Lung (tissue), 12 donors: Measurements from ENCODE around the gene HLA-DMA. TPM values are rescaled to one million over a fixed set of nuclear protein-coding genes. Genes with fewer than 3 reads are reported as not detected.

Experiments
- ATAC-seq: fragments of 200-7000 bp; cut with Tn5 transposase; one replicate; pipeline ENCODE4 v1.9.1; 2020; ENCODE audit warnings: moderate number of reproducible peaks; ENCODE audit not compliant: insufficient read depth, low FRiP score
- DNase-seq, 3 donors: peaks; one replicate each; pipeline ENCODE4 v3.0.0-alpha.2; 2013 to 2017
- H3K27ac ChIP-seq, 2 donors: one replicate each; pipeline ENCODE4 v1.5.1; 2013; ENCODE audit warnings: mild to moderate bottlenecking in 2 of 2, moderate library complexity in 2 of 2, control low read depth in 1 of 2, inconsistent platforms in 1 of 2, low read depth in 1 of 2, low read length in 1 of 2
- H3K27me3 ChIP-seq, 3 donors: one replicate each; pipeline ENCODE4 v1.5.1; 2013; ENCODE audit warnings: low read length in 2 of 3; ENCODE audit not compliant: control insufficient read depth in 3 of 3, insufficient read depth in 3 of 3
- H3K36me3 ChIP-seq, 4 donors: one replicate each; pipeline ENCODE4 v1.5.1; 2013; ENCODE audit warnings: low read length in 4 of 4, mild to moderate bottlenecking in 1 of 4, moderate library complexity in 1 of 4; ENCODE audit not compliant: control insufficient read depth in 4 of 4, insufficient read depth in 4 of 4
- H3K4me1 ChIP-seq, 5 donors: one replicate each; pipeline ENCODE4 v1.5.1; 2013; ENCODE audit warnings: low read length in 5 of 5, mild to moderate bottlenecking in 2 of 5, moderate library complexity in 1 of 5; ENCODE audit not compliant: control insufficient read depth in 5 of 5, insufficient read depth in 5 of 5
- H3K4me3 ChIP-seq: one replicate; pipeline ENCODE4 v1.5.1; 2013; ENCODE audit warnings: mild to moderate bottlenecking, control low read depth, moderate library complexity
- H3K9ac ChIP-seq, 2 donors: one replicate each; pipeline ENCODE4 v1.5.1; 2013; ENCODE audit warnings: low read length in 2 of 2, control low read depth in 1 of 2; ENCODE audit not compliant: insufficient read depth in 1 of 2
- H3K9me3 ChIP-seq, 4 donors: one replicate each; pipeline ENCODE4 v1.5.1; 2013; ENCODE audit warnings: low read length in 3 of 4, mild to moderate bottlenecking in 1 of 4, moderate library complexity in 1 of 4; ENCODE audit not compliant: control insufficient read depth in 4 of 4, insufficient read depth in 3 of 4
- WGBS, 2 donors: extraction: QIAGEN DNeasy Blood & Tissue Kit; methylation state at CpG; one replicate each; pipeline ENCODE4 v1.1.7; 2013; 5-methylcytosine and 5-hydroxymethylcytosine counted together
- polyA plus RNA-seq, 2 donors: library from polyadenylated mRNA; stranded (reverse); fragments of 200-250 nt; gene quantifications; one replicate each; pipeline ENCODE4 v1.2.1, GENCODE V29; 2013
- total RNA-seq, 2 donors: library from RNA; depleted of rRNA in 1 of 2; stranded (reverse); fragments of >200 nt in 1 of 2; gene quantifications; one replicate each; pipeline ENCODE4 v1.2.1, GENCODE V29; 2014 to 2021
- TF ChIP-seq, protein P1 (sequence below): IDR thresholded peaks from 2 replicates; pipeline ENCODE4 v1.5.1; 2012; ENCODE audit warnings: mild to moderate bottlenecking; ENCODE audit errors: control extremely low read depth, extremely low read depth
- donor health status: control.
- donor health status: control.
- donor health status: Bipolar disorder and iron deficiency.
- donor health status: healthy.
- donor health status: DM: yes; HTN: yes; CAD: no.

Gene HLA-DMA
- total and polyA plus RNA-seq, 4 donors: 76.8 to 240 (median 118) TPM

DNA sequence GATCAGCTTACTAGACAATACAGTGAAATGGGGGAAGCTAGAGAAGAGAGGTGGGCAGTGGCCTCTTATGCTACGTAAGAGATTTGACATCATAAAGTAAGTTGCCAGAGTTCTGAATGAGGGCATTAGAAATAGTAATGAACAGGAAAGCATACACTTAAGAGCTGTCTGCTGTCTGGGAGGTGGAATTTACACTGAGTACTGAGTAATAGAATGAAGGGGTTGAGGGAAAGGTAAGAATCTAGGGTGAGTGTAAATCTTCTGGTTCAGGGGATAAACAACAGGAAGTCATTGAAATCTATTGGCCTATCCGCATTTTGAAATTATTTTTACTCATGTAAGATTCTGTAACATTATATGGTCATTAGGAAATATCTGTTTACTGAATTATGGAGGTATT lies 47.8 kb downstream of the HLA-DMA start:
- Histone ChIP-seq H3K4me1 (no peaks in the 10 kb centered on the region), H3K9me3 (no peaks in the 10 kb centered on the region), H3K4me3 (no peak overlapping the region), H3K36me3 (peaks cover 0 to 6% (median 0%) of the 10 kb centered on the region in 4 donors), H3K27ac (no peak overlapping the region), H3K27me3 (no peaks in the 10 kb centered on the region), H3K9ac (no peak overlapping the region)
- 45 to 57% methylated on average over 2 of the region's 2 CpGs for WGBS, 2 donors
- ATAC-seq: no peak
- TF ChIP-seq, protein P1, sequence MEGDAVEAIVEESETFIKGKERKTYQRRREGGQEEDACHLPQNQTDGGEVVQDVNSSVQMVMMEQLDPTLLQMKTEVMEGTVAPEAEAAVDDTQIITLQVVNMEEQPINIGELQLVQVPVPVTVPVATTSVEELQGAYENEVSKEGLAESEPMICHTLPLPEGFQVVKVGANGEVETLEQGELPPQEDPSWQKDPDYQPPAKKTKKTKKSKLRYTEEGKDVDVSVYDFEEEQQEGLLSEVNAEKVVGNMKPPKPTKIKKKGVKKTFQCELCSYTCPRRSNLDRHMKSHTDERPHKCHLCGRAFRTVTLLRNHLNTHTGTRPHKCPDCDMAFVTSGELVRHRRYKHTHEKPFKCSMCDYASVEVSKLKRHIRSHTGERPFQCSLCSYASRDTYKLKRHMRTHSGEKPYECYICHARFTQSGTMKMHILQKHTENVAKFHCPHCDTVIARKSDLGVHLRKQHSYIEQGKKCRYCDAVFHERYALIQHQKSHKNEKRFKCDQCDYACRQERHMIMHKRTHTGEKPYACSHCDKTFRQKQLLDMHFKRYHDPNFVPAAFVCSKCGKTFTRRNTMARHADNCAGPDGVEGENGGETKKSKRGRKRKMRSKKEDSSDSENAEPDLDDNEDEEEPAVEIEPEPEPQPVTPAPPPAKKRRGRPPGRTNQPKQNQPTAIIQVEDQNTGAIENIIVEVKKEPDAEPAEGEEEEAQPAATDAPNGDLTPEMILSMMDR: no peak
- DNase-seq: no peak

DNA sequence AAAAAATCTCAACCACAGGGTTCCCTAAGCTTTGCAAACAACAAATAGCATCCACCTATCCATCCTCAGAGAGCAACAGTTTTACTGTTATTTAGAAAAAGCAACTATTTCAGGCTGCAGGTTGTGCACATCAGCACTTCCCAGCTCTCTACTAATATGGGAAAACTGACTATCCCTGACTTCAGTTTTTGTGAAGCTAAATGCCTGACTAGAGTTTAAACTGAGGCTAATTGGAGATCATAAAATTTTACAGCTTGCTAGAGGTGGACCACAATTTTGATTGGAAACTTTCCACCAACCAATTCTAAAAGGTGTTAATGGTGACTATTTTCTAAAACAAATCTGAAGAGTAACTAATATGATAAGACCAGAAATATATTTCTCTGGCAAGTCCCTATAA lies 48.9 kb downstream of the HLA-DMA start:
- ATAC-seq: no peak
- Histone ChIP-seq H3K27me3 (no peaks in the 10 kb centered on the region), H3K4me3 (no peak overlapping the region), H3K27ac (no peak overlapping the region), H3K36me3 (peaks cover 0 to 6% (median 0%) of the 10 kb centered on the region in 4 donors), H3K4me1 (no peaks in the 10 kb centered on the region), H3K9ac (no peak overlapping the region), H3K9me3 (no peaks in the 10 kb centered on the region)
- no peak for DNase-seq
- TF ChIP-seq, protein P1: no peak

Other genes with a start within 250 kb of the HLA-DMA start
- 10 to 100 TPM in 1 of 2 donors, 1 to 10 TPM in 1; 1.8 to 15.3 TPM for gene HLA-DQA2, start 211.7 kb downstream of the HLA-DMA start, total RNA-seq
- gene HLA-DQA2, start 211.7 kb downstream of the HLA-DMA start, polyA plus RNA-seq: under 1 TPM; 0.22 to 0.86 TPM
- gene HLA-DQB2, start 189.6 kb downstream of the HLA-DMA start, total RNA-seq: 10 to 100 TPM in 1 of 2 donors, not detected in 1; 56.3 TPM
- 1 to 10 TPM in 1 of 2 donors, under 1 TPM in 1; 0.74 to 1.9 TPM for gene HLA-DQB2, start 189.6 kb downstream of the HLA-DMA start, polyA plus RNA-seq
- 1 to 10 TPM; 1.3 to 1.4 TPM for gene HLA-DOB, start 136.1 kb downstream of the HLA-DMA start, total RNA-seq
- gene HLA-DOB, start 136.1 kb downstream of the HLA-DMA start, polyA plus RNA-seq: 1 to 10 TPM; 1.2 to 2.7 TPM
- gene TAP2, start 114.4 kb downstream of the HLA-DMA start, total RNA-seq: 10 to 100 TPM; 15.2 to 63.2 TPM
- gene TAP2, start 114.4 kb downstream of the HLA-DMA start, polyA plus RNA-seq: 10 to 100 TPM; 25.3 to 58.7 TPM
- 10 to 100 TPM; 40.4 to 79.0 TPM for gene PSMB8, start 109.0 kb downstream of the HLA-DMA start, total RNA-seq
- 100 to 1,000 TPM; 132 to 216 TPM for gene PSMB8, start 109.0 kb downstream of the HLA-DMA start, polyA plus RNA-seq
- gene TAP1, start 99.4 kb downstream of the HLA-DMA start, total RNA-seq: 10 to 100 TPM; 32.6 to 52.1 TPM
- 100 to 1,000 TPM in 1 of 2 donors, 10 to 100 TPM in 1; 63.6 to 181 TPM for gene TAP1, start 99.4 kb downstream of the HLA-DMA start, polyA plus RNA-seq
- 10 to 100 TPM; 14.4 to 56.6 TPM for gene PSMB9, start 98.9 kb downstream of the HLA-DMA start, total RNA-seq
- gene PSMB9, start 98.9 kb downstream of the HLA-DMA start, polyA plus RNA-seq: 100 to 1,000 TPM in 1 of 2 donors, 10 to 100 TPM in 1; 67.2 to 183 TPM
- gene HLA-DMB, start 12.1 kb downstream of the HLA-DMA start, total RNA-seq: 10 to 100 TPM; 42.3 to 76.7 TPM
- gene HLA-DMB, start 12.1 kb downstream of the HLA-DMA start, polyA plus RNA-seq: 10 to 100 TPM; 50.1 to 52.2 TPM
- gene BRD2, start 15.5 kb upstream of the HLA-DMA start, total RNA-seq: 100 to 1,000 TPM; 178 TPM
- 100 to 1,000 TPM; 114 to 117 TPM for gene BRD2, start 15.5 kb upstream of the HLA-DMA start, polyA plus RNA-seq
- gene HLA-DOA, start 56.5 kb upstream of the HLA-DMA start, total RNA-seq: 10 to 100 TPM; 20.7 to 26.4 TPM
- gene HLA-DOA, start 56.5 kb upstream of the HLA-DMA start, polyA plus RNA-seq: 10 to 100 TPM in 1 of 2 donors, 1 to 10 TPM in 1; 4.6 to 12.8 TPM
- gene HLA-DPA1, start 120.6 kb upstream of the HLA-DMA start, total RNA-seq: 100 to 1,000 TPM in 1 of 2 donors, 10 to 100 TPM in 1; 96.2 to 321 TPM
- 100 to 1,000 TPM; 105 to 184 TPM for gene HLA-DPA1, start 120.6 kb upstream of the HLA-DMA start, polyA plus RNA-seq
- gene HLA-DPB1, start 122.9 kb upstream of the HLA-DMA start, total RNA-seq: 100 to 1,000 TPM in 1 of 2 donors, 10 to 100 TPM in 1; 69.8 to 235 TPM
- gene HLA-DPB1, start 122.9 kb upstream of the HLA-DMA start, polyA plus RNA-seq: 100 to 1,000 TPM; 170 to 240 TPM
- 1 to 10 TPM in 1 of 2 donors, under 1 TPM in 1; 0.77 to 2.4 TPM for gene COL11A2, start 239.4 kb upstream of the HLA-DMA start, total RNA-seq
- gene COL11A2, start 239.4 kb upstream of the HLA-DMA start, polyA plus RNA-seq: 1 to 10 TPM in 1 of 2 donors, under 1 TPM in 1; 0.32 to 1.0 TPM
- 10 to 100 TPM; 27.4 to 38.7 TPM for gene RXRB, start 247.6 kb upstream of the HLA-DMA start, total RNA-seq
- gene RXRB, start 247.6 kb upstream of the HLA-DMA start, polyA plus RNA-seq: 10 to 100 TPM; 28.6 to 33.6 TPM
- 100 to 1,000 TPM in 1 of 2 donors, 10 to 100 TPM in 1; 53.6 to 137 TPM for gene SLC39A7, start 247.8 kb upstream of the HLA-DMA start, total RNA-seq
- 100 to 1,000 TPM in 1 of 2 donors, 10 to 100 TPM in 1; 63.4 to 164 TPM for gene SLC39A7, start 247.8 kb upstream of the HLA-DMA start, polyA plus RNA-seq